ENCODE data around the gene ROBO2. TPM values are rescaled to one million over a fixed set of nuclear protein-coding genes. Genes with fewer than 3 reads are reported as not detected.

The ROBO2 gene
- polyA plus RNA-seq, 1 experiment, result 16.3 TPM

- POLR2A ChIA-PET, result no interaction called here
Observed at GRCh38 chr3:77626157-77626556, 586.3 kb downstream of the ROBO2 start.

GRCh38 chr3:77648214-77648613 is 608.3 kb downstream of the ROBO2 start:
- Histone ChIP-seq H3K9me3 (ENCODE audit: control insufficient read depth, insufficient read depth, low read length) (no peaks in the 10 kb centered on the region), H3K27me3 (ENCODE audit: control insufficient read depth, insufficient read depth, low read length) (no peaks in the 10 kb centered on the region), H3K27ac (ENCODE audit: low read depth, low read length) (no peak overlapping the region), H3K4me3 (ENCODE audit: low read depth, low read length) (no peak overlapping the region)
- POLR2A ChIA-PET, result no interaction called here
- TF ChIP-seq CTCF (IDR thresholded peaks at IDR 0.05; ENCODE audit: low read depth, low read length), result no peak
- DNase-seq (ENCODE audit: low read depth, low spot score), result no peak
- CTCF ChIA-PET, result interaction anchor here (0.7 kb wide), 1 partner anchor 9 kb away, joined by 3 read pairs; no protein-coding TSS in a partner anchor

More at GRCh38 chr3:77626157-77626556, 586.3 kb downstream of the ROBO2 start:
- H3K27me3 ChIP-seq (ENCODE audit: control insufficient read depth, insufficient read depth, low read length), result no peaks in the 10 kb centered on the region
- CTCF ChIA-PET, result no interaction called here
- TF ChIP-seq CTCF (IDR thresholded peaks at IDR 0.05; ENCODE audit: low read depth, low read length), result no peak
- no peak for DNase-seq (ENCODE audit: low read depth, low spot score)
- H3K9me3 ChIP-seq (ENCODE audit: control insufficient read depth, insufficient read depth, low read length), result no peaks in the 10 kb centered on the region
- no peak overlapping the region for H3K4me3 ChIP-seq (ENCODE audit: low read depth, low read length)
- H3K27ac ChIP-seq (ENCODE audit: low read depth, low read length), result no peak overlapping the region

- ChIA-PET CTCF (interaction anchor here (0.7 kb wide), 1 partner anchor 8 kb away, joined by 3 read pairs; no protein-coding TSS in a partner anchor), POLR2A (no interaction called here)
- TF ChIP-seq CTCF (IDR thresholded peaks at IDR 0.05; ENCODE audit: low read depth, low read length), result no peak
- no peak for DNase-seq (ENCODE audit: low read depth, low spot score)
- Histone ChIP-seq H3K27ac (ENCODE audit: low read depth, low read length) (no peak overlapping the region), H3K9me3 (ENCODE audit: control insufficient read depth, insufficient read depth, low read length) (no peaks in the 10 kb centered on the region), H3K4me3 (ENCODE audit: low read depth, low read length) (no peak overlapping the region), H3K27me3 (ENCODE audit: control insufficient read depth, insufficient read depth, low read length) (no peaks in the 10 kb centered on the region)
Observed at GRCh38 chr3:77648664-77649063, 608.8 kb downstream of the ROBO2 start.

GRCh38 chr3:77652624-77653023 is 612.7 kb downstream of the ROBO2 start:
- no peak overlapping the region for H3K27ac ChIP-seq (ENCODE audit: low read depth, low read length)
- DNase-seq (ENCODE audit: low read depth, low spot score), result no peak
- H3K9me3 ChIP-seq (ENCODE audit: control insufficient read depth, insufficient read depth, low read length), result no peaks in the 10 kb centered on the region
- no peak for TF ChIP-seq CTCF (IDR thresholded peaks at IDR 0.05; ENCODE audit: low read depth, low read length)
- H3K4me3 ChIP-seq (ENCODE audit: low read depth, low read length), result no peak overlapping the region
- no peaks in the 10 kb centered on the region for H3K27me3 ChIP-seq (ENCODE audit: control insufficient read depth, insufficient read depth, low read length)
- ChIA-PET POLR2A (no interaction called here), CTCF (no interaction called here)

GRCh38 chr3:77655396-77655795 is 615.5 kb downstream of the ROBO2 start:
- Histone ChIP-seq H3K27me3 (ENCODE audit: control insufficient read depth, insufficient read depth, low read length) (no peaks in the 10 kb centered on the region), H3K27ac (ENCODE audit: low read depth, low read length) (no peak overlapping the region), H3K4me3 (ENCODE audit: low read depth, low read length) (no peak overlapping the region), H3K9me3 (ENCODE audit: control insufficient read depth, insufficient read depth, low read length) (no peaks in the 10 kb centered on the region)
- DNase-seq (ENCODE audit: low read depth, low spot score), result no peak
- TF ChIP-seq CTCF (IDR thresholded peaks at IDR 0.05; ENCODE audit: low read depth, low read length), result no peak
- CTCF ChIA-PET, result no interaction called here
- POLR2A ChIA-PET, result no interaction called here

Measured in AG04450 (cell line).